Panc1 (cell line): ENCODE data around the gene QPCTL. TPM values are rescaled to one million over a fixed set of nuclear protein-coding genes. Genes with fewer than 3 reads are reported as not detected.
A peak's percentile ranks its signal among the peaks of the same experiment; 100 is the strongest.

ENCODE experiments used
- ATAC-seq: fragments of 200-7000 bp; cut with Tn5 transposase; 2 replicates; pipeline ENCODE4 v1.9.1; 2020; ENCODE audit warnings: mild to moderate bottlenecking, moderate library complexity
- BruUV-seq: library from RNA; stranded (reverse); fragments of 400-500 nt; replicated peaks from 2 replicates; lab custom pipeline; 2021; lab: Mats Ljungman, UMichigan
- CTCF ChIA-PET: fragments of 300-600 bp; sonication (Branson Sonifier 250); formaldehyde crosslinking; loops from one replicate; lab custom pipeline; 2022; ENCODE audit warnings: antibody characterized with exemption; lab: Charles Lee
- POLR2A ChIA-PET: fragments of 300-600 bp; sonication (Branson Sonifier 250); formaldehyde crosslinking; loops from one replicate; lab custom pipeline; 2022; ENCODE audit warnings: antibody characterized with exemption; lab: Charles Lee
- DNase-seq: peaks from one replicate; pipeline ENCODE4 v3.0.0-alpha.2; 2010; ENCODE audit warnings: low read depth, low spot score
- H3K27ac ChIP-seq: 2 replicates; pipeline ENCODE4 v1.5.1; 2011; ENCODE audit warnings: mild to moderate bottlenecking, low read length, inconsistent platforms
- H3K27me3 ChIP-seq: fragments of 200-500 bp; sonication (Bioruptor generic); 2 replicates; pipeline ENCODE4 v1.6.0; 2014; ENCODE audit warnings: low read length, inconsistent platforms; ENCODE audit not compliant: control insufficient read depth, insufficient read depth
- H3K36me3 ChIP-seq: fragments of 200-500 bp; sonication (Bioruptor generic); 2 replicates; pipeline ENCODE4 v1.5.1; 2014; ENCODE audit warnings: inconsistent platforms, mild to moderate bottlenecking, low read length, moderate library complexity; ENCODE audit not compliant: control insufficient read depth, insufficient read depth
- H3K4me1 ChIP-seq: 2 replicates; pipeline ENCODE4 v1.5.1; 2011; ENCODE audit warnings: inconsistent platforms, mild to moderate bottlenecking, low read length, moderate library complexity; ENCODE audit not compliant: control insufficient read depth, insufficient read depth
- H3K4me3 ChIP-seq, 2 experiments: 2 replicates each; pipeline ENCODE4 v1.5.1; 2011 to 2012; ENCODE audit warnings: low read depth in 2 of 2, low read length in 2 of 2, mild to moderate bottlenecking in 2 of 2, inconsistent platforms in 1 of 2, moderate library complexity in 1 of 2
- H3K9me3 ChIP-seq: fragments of 200-500 bp; sonication (Bioruptor generic); 2 replicates; pipeline ENCODE4 v1.5.1; 2014; ENCODE audit warnings: low read depth, mild to moderate bottlenecking, inconsistent platforms, low read length, moderate library complexity; ENCODE audit not compliant: control insufficient read depth, insufficient read depth
- POLR2AphosphoS5 ChIP-seq: IDR thresholded peaks from 2 replicates; pipeline ENCODE4 v1.6.1; 2012; ENCODE audit warnings: mild to moderate bottlenecking, low read depth, low read length, moderate library complexity
- SIN3A ChIP-seq: IDR thresholded peaks from 2 replicates; pipeline ENCODE4 v1.6.1; 2012; ENCODE audit warnings: low read depth, mild to moderate bottlenecking, low read length, moderate library complexity, borderline replicate concordance; ENCODE audit not compliant: insufficient read depth
- TCF7L2 ChIP-seq: IDR thresholded peaks from 2 replicates; pipeline ENCODE4 v1.6.1; 2011; ENCODE audit warnings: mild to moderate bottlenecking, low read depth, low read length, inconsistent platforms
- in situ Hi-C: cut with HindIII; loops from 2 replicates; pipeline ENCODE4 v1.10.0; 2016; ENCODE audit warnings: low sequenced_read_pairs, low pct_unique_long_range_greater_than_20kb
- intact Hi-C: fragments of 100-400 bp; cut with micrococcal nuclease; formaldehyde crosslinking; loops from one replicate; pipeline ENCODE4 v1.10.0; 2022; ENCODE audit not compliant: unreplicated experiment
- total RNA-seq: library from RNA; stranded (reverse); gene quantifications from one replicate; pipeline ENCODE4 v1.2.1, GENCODE V29; 2021; ENCODE audit not compliant: unreplicated experiment
- TF ChIP-seq, protein P1 (sequence below): fragments of 450-650 bp; IDR thresholded peaks from 2 replicates; pipeline ENCODE4 v1.5.1; 2017; ENCODE audit warnings: mild to moderate bottlenecking
- TF ChIP-seq, protein P2 (sequence below), 2 experiments: IDR thresholded peaks; 2 replicates each; pipeline ENCODE4 v1.6.1; 2011 to 2012; ENCODE audit warnings: low read depth in 2 of 2, control low read depth in 1 of 2, low read length in 1 of 2, mild to moderate bottlenecking in 1 of 2, moderate library complexity in 1 of 2; ENCODE audit not compliant: insufficient read depth in 1 of 2

Gene QPCTL
- total RNA-seq, 1 experiment from 2014 or later = 19.4 TPM

DNA sequence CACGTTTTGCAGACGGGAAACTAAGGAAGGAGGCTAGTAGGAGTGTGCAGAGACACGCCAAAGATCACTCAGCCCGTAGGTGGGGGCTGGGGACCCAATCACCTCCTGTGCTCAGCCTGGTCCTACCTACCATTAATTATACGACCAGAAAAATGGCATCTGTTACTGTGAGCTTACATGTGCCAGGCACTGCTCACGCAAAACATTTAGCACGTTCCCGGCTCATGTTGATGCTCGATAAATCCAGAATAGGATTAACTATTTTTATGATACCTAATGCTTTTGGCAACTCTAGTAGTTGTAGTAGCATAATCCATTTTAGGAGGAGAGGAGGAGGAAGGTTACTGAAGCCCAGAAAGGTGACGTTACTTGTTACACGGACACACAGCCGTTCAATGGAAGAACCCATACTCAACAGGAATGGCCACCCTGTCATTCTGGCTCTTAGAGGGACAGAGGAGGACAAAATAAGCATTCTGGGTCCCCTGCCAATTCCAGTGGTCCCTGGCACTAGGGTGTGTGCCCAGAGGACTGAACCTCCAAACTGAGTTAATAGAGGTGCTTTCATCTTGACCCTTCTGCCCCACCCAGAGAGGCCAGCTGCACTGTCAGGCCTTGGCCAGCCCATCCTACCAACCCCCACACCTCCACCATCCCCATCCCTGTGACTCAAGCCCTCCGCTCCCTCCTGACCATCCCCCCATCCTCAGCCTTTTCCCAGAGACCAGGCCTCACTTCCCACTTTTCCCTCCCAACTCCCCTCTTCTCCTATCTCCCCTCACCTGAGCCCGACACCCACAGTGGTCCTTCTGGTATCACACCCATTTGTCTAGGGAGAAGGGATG lies 48.3 kb upstream of the QPCTL start:
- DNase-seq = no peak
- H3K4me3 ChIP-seq = peak overlapping the region; percentile 52 to 69; a peak in 3 of 4 replicates
- peak overlapping the region; percentile 69 for H3K27ac ChIP-seq
- BruUV-seq = no TSS peak
- ATAC-seq = no peak
- no peaks in the 10 kb centered on the region for H3K36me3 ChIP-seq
- in situ Hi-C loops = no loop called here
- no peak for TF ChIP-seq POLR2AphosphoS5
- TF ChIP-seq, protein P1, sequence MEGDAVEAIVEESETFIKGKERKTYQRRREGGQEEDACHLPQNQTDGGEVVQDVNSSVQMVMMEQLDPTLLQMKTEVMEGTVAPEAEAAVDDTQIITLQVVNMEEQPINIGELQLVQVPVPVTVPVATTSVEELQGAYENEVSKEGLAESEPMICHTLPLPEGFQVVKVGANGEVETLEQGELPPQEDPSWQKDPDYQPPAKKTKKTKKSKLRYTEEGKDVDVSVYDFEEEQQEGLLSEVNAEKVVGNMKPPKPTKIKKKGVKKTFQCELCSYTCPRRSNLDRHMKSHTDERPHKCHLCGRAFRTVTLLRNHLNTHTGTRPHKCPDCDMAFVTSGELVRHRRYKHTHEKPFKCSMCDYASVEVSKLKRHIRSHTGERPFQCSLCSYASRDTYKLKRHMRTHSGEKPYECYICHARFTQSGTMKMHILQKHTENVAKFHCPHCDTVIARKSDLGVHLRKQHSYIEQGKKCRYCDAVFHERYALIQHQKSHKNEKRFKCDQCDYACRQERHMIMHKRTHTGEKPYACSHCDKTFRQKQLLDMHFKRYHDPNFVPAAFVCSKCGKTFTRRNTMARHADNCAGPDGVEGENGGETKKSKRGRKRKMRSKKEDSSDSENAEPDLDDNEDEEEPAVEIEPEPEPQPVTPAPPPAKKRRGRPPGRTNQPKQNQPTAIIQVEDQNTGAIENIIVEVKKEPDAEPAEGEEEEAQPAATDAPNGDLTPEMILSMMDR = no peak
- TF ChIP-seq, protein P2, sequence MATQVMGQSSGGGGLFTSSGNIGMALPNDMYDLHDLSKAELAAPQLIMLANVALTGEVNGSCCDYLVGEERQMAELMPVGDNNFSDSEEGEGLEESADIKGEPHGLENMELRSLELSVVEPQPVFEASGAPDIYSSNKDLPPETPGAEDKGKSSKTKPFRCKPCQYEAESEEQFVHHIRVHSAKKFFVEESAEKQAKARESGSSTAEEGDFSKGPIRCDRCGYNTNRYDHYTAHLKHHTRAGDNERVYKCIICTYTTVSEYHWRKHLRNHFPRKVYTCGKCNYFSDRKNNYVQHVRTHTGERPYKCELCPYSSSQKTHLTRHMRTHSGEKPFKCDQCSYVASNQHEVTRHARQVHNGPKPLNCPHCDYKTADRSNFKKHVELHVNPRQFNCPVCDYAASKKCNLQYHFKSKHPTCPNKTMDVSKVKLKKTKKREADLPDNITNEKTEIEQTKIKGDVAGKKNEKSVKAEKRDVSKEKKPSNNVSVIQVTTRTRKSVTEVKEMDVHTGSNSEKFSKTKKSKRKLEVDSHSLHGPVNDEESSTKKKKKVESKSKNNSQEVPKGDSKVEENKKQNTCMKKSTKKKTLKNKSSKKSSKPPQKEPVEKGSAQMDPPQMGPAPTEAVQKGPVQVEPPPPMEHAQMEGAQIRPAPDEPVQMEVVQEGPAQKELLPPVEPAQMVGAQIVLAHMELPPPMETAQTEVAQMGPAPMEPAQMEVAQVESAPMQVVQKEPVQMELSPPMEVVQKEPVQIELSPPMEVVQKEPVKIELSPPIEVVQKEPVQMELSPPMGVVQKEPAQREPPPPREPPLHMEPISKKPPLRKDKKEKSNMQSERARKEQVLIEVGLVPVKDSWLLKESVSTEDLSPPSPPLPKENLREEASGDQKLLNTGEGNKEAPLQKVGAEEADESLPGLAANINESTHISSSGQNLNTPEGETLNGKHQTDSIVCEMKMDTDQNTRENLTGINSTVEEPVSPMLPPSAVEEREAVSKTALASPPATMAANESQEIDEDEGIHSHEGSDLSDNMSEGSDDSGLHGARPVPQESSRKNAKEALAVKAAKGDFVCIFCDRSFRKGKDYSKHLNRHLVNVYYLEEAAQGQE (IDR thresholded peaks at IDR 0.05; ENCODE audit: insufficient read depth in 1 of 2, low read depth in 2 of 2, low read length in 1 of 2) = no peak
- no peak for TF ChIP-seq SIN3A
- TF ChIP-seq TCF7L2 = no peak
- ChIA-PET CTCF (interaction anchor here (0.5 to 0.8 kb wide), 4 partner anchors 37 to 163 kb away, joined by 3 to 10 read pairs (median 6); no protein-coding TSS in a partner anchor), POLR2A (no interaction called here)
- H3K4me1 ChIP-seq = peaks cover 10% of the 10 kb centered on the region; the same call in 1 of the 2 replicates
- no peaks in the 10 kb centered on the region for H3K27me3 ChIP-seq
- H3K9me3 ChIP-seq = no peaks in the 10 kb centered on the region
- intact Hi-C loops = no loop called here

DNA sequence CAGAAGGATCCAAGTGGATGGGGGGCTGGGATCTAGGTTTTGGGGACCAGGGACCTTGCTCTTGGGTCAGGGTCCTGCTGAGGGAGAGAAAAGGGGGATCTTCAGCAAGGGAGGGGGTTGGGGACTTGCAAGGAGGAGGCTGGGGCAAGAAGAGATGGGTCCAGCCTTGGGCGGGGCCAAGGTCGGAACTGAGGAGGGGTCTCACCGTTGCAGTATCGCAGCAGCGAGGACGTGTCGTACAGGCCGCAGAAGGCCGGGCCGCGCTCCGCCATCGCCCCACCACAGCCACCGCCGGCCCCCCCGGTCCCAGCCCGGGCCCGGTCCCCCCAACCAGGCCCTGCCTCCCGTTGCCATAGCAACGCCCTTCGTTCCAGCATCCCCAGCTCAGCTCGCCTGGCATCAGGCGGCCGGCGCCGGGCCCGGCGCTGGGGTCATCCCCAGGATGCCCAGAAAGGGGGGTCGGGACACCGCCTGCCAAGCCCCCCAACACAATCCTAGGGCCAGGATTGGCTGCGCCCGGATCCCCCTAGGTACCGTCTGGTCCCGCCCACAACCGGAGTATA lies 47.3 kb upstream of the QPCTL start:
- in situ Hi-C loops = no loop called here
- Histone ChIP-seq H3K9me3 (no peaks in the 10 kb centered on the region), H3K27me3 (no peaks in the 10 kb centered on the region), H3K27ac (no peak overlapping the region), H3K4me1 (peaks cover 6% of the 10 kb centered on the region; the same call in 1 of the 2 replicates), H3K4me3 (peak overlapping the region; percentile 50 to 67), H3K36me3 (no peaks in the 10 kb centered on the region)
- POLR2A ChIA-PET = interaction anchor here (0.9 to 1.7 kb wide), 2 partner anchors 32 to 46 kb away, joined by 3 to 18 read pairs; partner anchors contain the start of gene SNRPD2
- TF ChIP-seq POLR2AphosphoS5 (no peak), SIN3A (no peak), TCF7L2 (no peak)
- TF ChIP-seq, protein P1 = no peak
- TF ChIP-seq, protein P2 (IDR thresholded peaks at IDR 0.05; ENCODE audit: insufficient read depth in 1 of 2, low read depth in 2 of 2, low read length in 1 of 2) = no peak
- BruUV-seq = no TSS peak
- intact Hi-C loops = no loop called here
- ATAC-seq = no peak
- CTCF ChIA-PET = no interaction called here
- DNase-seq = no peak
